Stimulated activated naive CD4-positive, alpha-beta T cell (primary cell): ENCODE data around the gene TOP3B.

Experiments used
- DNase-seq, 6 experiments: peaks; one replicate each; lab custom pipeline; 2025; lab: John Stamatoyannopoulos, UW

The TOP3B gene

GRCh38 chr22:21963286-21963685, 19.3 kb downstream of the TOP3B start:
- DNase-seq: no peak

DNA sequence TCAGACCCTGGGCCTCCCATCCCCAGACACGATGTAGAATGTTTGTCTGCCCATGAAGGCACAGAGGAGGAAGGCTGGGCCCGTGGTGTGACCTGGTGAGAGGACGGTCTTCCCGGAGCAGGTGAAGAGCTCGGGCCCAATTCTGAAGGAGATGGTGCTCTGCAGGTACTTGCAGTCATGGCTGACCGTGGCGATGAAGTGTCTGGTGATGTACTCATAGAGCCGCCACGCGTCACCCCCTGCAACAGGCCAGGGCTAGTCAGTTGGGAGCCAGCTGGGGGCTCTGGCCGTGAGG, 20.0 kb downstream of the TOP3B start:
- no peak for DNase-seq

DNA sequence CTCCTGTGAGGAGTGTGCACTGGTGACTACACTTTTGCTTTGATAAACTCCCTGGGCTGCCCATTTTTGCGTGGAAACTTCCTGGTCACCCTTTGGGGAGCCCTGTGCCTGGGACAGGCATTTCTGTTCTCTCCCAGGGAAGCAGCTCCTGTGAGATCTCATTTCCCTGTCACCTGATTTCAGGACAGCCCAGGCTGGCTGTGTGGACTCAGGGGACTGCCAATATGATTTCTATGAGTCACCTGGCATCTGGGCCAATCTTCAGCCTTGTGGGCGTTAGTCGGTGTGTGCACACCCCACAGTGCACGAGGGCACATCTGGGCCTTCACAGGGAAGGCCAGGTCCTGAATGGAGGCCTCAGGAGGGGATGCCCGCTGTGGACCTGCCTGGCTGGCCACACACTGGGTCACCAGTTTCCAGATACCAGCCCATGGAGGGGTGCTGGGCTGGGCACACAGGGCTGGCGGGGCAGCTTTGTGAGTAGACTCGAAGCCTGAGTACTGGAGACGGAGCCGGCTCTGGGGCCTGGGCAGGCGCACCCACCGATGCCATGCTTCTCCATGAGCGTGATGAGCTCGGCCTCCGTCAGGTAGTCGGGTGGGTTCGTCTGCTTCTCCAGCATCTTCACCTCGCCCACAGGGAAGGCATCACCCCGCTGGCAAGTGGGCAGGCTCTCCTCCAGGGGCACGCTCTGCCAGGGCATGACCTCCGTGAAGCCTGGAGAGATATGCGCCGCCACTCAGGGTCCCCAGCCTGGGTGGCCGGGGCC, 20.5 kb downstream of the TOP3B start:
- DNase-seq: no peak

DNA sequence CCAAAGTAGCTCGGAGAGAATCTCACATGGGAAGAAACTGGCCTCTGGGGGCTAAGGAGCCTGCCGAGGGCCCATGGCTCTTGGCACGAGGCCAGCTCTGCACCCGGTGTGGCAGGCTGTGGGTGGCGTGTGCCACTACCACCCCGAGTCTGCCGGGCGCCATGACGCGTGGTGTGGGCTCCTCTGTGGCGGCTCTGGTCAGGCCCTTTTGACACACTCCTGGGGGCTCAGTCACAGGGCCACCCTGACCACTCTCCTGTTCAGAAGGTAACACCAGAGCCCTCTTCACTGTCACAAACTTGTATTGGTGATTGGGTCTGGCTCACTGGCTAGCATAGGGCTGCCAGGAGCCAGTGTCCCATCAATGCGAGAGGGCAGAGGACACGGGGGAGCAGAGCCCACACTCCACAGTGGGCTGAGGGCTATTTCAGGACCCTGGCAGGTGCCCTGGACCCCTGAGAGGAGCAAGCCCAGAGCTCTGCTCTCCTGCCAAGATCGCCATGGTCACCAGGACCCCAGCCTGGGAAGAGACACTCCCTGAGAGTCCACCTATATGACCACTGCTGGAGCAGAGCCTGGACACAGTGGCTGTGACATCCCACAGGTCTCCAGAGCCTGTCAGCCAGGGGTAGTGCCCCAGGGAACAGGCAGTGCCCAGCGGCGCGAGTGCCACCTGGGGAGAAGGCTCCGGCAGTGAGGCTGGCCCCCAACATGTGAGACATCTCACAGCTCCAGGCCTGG, 21.3 kb downstream of the TOP3B start:
- no peak for DNase-seq

- no peak for DNase-seq
Measured at GRCh38 chr22:21960200-21961126, 22.1 kb downstream of the TOP3B start.

- no peak for DNase-seq
Measured at GRCh38 chr22:21959274-21960074, 23.1 kb downstream of the TOP3B start.

DNA sequence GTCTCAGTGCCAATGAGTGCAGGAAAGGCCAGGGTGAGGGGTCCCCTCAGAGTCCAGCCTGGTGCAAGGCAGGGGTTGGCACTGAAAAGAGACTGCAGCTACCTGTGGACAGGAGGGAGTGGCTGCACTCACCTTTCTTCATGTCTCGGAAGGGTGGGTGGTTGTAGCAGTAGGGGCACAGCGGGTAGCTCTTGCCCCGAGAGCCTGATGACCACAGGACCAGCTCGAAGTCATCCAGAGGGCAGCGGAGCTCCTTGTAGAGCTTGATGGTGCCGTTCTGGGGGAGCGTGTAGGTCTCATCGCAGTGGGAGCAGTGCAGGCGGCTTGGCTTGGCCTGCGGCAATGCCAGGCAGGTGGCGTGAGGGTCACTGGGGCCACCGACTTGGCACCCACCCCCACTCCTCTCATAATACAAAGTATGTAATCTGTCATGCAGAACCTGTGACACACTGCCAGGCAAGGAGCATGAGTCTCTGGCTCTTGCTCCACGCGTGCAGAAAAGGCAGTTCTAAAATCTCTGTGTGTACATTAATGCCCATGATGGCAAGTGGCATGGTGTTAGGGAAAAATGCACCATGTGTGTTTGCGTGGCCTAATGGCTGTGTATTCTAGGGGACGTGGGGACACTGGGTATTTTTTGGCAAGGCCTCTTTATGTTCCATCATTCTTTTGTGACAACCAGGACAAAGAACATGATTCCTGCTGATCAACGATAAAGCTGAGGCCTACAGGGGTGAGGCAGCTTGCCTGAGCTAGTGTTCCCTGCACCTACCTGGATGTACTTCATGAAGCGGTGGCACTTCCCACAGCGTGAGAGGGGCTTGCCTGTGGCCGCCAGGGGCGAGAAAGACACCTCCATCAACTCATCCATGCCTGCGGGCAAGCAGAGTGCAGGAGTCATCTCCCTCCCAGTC, 24.0 kb downstream of the TOP3B start:
- DNase-seq: no peak

DNA sequence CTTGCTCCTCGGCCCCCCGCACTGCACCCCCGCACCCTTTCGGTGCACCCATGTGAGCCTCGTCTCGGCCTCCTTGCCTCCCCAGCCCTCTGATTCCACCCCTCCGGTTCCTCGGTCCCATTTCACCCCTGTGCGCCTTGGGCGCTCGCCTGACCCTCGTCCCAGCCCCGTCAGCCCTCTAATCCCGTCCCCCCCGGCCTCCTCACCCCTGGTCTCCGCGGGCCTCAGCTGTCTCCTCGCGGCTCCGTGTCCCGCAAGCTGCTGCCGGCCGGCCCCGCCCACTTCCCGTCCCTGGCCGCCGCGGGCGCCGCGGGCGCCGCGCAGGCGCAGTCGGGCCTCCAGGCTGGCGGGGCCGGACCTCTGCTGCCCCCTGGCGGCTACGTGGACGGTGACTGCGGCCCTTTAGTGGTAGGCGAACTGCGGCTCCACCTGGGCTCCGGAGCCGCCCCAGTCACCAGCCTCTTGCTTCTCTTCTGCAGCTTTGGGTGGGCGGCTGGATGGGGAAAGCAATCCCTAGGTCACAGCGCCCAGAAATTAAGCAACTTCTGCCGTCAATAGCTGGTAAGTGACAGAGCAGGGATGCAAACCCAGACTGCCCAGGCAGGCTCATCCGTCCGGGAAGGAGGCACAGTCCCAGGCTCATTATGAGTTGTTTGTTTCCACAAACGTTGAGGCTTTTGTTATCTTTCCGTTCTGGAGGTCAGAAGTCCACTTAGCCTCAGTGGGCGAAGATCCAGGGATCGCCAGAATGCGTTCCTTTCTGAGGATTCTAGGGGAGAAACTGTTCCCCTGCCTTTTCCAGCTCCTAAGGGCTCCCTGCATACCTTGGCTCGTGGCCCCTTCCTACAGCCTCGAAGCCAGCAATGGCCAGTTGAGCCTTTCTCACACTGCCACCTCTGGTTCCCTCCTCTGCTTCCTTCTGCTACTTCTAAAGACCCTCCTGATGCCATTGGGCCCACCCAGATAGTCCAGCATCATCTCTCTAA, 29.7 kb downstream of the TOP3B start, which contains the start of gene PPM1F:
Gene PPM1F, minus strand, starts transcription at position 263 of the 986 bp plus-strand sequence. CDS start 6,800 bp downstream, outside the sequence.
- DNase-seq: peak; percentile 82 to 94 (median 88)

GRCh38 chr22:21951931-21952465, 30.6 kb downstream of the TOP3B start:
- peak in 3 of 6 experiments; percentile 11 to 37 (median 31) for DNase-seq

DNA sequence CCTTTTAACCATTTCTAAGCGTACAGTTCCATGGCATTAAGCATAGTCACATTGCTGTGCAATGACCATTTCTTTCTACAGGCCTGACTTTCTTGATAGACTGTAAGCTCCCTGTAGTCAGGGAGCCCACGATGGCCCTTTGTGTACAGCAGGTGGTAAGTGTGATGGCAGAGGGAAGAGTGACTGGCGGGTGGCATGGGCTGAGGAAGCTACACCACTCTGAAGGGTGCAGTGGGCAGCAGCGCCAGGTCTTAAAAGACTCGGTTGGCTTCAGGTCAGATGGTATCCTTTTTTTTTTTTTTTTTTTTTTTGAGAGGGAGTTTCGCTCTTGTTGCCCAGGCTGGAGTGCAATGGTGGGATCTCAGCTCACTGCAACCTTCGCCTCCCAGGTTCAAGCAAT, 31.5 kb downstream of the TOP3B start:
- DNase-seq: no peak

- no peak for DNase-seq
Measured at GRCh38 chr22:21949948-21950347, 32.6 kb downstream of the TOP3B start.

DNA sequence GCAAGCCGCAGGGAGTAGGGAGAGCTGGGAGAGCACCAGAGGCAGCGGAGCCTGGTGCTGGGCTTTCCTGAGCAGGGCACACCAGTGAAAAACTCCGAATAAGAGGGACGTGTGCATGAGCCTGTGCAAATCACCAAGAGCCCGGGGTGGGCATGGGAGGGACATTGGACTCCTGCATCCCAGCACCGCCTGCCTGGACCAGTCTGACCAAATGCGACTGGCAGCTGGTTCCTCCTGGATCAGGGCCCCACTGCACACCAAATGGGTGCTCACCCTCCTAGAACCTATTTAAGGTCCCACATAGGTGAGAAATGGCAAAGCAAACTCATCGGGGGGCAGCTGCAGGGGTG, 33.0 kb downstream of the TOP3B start:
- DNase-seq: no peak

- no peak for DNase-seq
Measured at GRCh38 chr22:21948824-21949568, 33.6 kb downstream of the TOP3B start.

DNA sequence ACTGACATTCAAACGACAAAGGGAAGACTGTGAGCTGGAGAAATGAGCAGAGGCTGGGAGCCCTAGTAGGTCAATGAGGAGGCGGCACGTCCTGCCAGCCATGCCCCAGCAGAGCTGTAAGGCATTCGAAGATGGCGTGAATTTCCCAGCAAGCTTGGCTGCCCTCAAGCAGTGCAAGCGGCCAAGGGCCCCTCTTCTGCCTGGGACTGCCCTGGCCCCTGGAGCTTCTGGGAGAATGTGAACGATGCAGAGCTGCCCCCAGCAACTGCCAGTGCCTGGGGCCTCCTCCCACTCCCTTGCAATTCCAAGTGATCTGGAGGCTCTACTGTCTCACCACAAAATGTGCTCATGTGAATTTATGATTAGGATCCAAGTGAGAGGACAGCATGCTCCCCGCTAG, 34.2 kb downstream of the TOP3B start:
- no peak for DNase-seq

GRCh38 chr22:21947040-21948014, 35.3 kb downstream of the TOP3B start:
- DNase-seq: no peak

DNA sequence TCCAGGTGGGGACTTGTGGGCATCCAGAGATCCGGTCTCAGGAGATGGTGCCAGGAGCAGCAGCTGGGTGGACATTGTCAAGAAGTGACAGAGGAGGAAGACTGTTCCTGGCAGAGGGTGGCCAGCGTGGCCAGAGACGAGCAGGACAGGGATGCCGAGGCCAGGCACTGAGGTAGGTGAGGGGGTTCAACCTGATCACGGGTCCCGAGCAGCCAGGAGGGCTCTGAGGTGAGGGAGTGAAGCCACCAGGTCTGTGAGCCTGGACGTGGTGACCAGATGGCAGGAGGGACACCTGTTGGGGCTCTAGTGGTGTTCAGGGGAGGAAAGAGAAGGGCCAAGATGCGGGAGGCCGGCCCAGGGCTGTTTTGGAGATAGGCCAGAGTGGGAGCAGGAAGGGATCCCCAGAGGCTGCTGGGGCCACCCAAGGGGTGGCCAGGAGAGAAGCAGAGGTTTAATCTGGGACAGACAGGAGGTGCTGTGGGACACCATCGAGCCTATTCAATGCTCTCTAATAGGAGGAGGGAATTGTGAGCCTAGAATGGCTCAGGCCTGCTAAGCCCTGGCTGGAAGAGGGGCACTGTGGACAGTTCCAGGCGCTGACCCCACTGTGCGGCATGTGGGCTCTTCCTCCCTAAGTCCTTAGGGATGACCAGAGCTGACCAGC, 36.2 kb downstream of the TOP3B start:
- no peak for DNase-seq
